ENCODE measurements around the gene VAV3. TPM values are rescaled to one million over a fixed set of nuclear protein-coding genes. Genes with fewer than 3 reads are reported as not detected.

VAV3 gene
- total and polyA plus RNA-seq, 9 donors, result 3.1 to 5.5 (median 4.1) TPM

DNA sequence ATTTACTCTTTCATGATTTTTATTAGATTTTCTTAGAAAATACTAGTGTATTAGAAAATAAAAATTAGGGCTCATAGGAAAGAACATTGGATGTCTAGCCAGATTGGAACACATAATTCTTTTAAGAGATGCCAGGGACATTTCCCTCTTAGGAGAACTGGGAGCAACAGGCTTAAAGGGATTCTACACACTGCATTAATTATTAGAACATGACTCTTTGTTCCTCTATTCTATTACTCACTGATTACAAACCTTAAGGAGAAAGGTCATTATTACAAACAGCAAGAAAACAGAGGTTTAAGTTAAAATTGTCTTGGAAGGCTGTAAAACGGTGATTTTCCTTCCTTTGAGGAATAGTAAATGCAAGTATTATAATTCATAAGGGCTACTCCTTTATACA is 32.9 kb upstream of the VAV3 start:
- WGBS (ENCODE audit: insufficient coverage), result no CpG with 5 or more reads among the region's 1 CpG
- H3K9me3 ChIP-seq (replicated peaks; ENCODE audit: control insufficient read depth, low read depth, low read length), result no peaks in the 10 kb centered on the region
- H3K4me1 ChIP-seq (ENCODE audit: control insufficient read depth, insufficient read depth, low read length), result peaks cover 9% of the 10 kb centered on the region
- no peaks in the 10 kb centered on the region for H3K27me3 ChIP-seq (ENCODE audit: control insufficient read depth, insufficient read depth, low read length)
- no peak overlapping the region for H3K27ac ChIP-seq (ENCODE audit: low read length)
- no peak overlapping the region for H3K4me3 ChIP-seq (ENCODE audit: low read length)
- no peaks in the 10 kb centered on the region for H3K36me3 ChIP-seq (ENCODE audit: control insufficient read depth, insufficient read depth, low read length)
- no peak for DNase-seq

DNA sequence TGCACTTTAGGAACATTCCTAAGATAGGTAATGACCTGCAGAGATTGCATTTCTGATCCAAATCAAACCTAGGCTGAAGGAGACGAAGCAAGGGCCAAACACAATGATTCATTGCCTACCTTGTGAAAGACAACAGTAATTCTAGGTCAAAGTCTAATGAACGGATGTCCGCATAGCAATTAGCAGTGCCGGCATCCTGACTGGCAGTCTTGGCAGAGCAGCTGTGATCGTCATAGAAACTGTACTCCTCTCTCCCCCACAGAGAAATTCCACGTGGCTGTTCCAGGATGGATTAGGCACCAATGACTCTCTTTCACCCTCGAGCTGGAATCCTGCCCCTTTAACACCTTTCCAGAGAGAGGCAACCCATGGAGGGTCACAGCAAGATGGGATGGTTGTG is 28.9 kb upstream of the VAV3 start:
- peaks cover 7% of the 10 kb centered on the region for H3K4me1 ChIP-seq (ENCODE audit: control insufficient read depth, insufficient read depth, low read length)
- 68% methylated on average over 5 of the region's 7 CpGs for WGBS (ENCODE audit: insufficient coverage)
- no peaks in the 10 kb centered on the region for H3K27me3 ChIP-seq (ENCODE audit: control insufficient read depth, insufficient read depth, low read length)
- no peaks in the 10 kb centered on the region for H3K36me3 ChIP-seq (ENCODE audit: control insufficient read depth, insufficient read depth, low read length)
- H3K9me3 ChIP-seq (replicated peaks; ENCODE audit: control insufficient read depth, low read depth, low read length), result no peaks in the 10 kb centered on the region
- no peak overlapping the region for H3K27ac ChIP-seq (ENCODE audit: low read length)
- H3K4me3 ChIP-seq (ENCODE audit: low read length), result no peak overlapping the region
- DNase-seq, result peak; percentile 16

DNA sequence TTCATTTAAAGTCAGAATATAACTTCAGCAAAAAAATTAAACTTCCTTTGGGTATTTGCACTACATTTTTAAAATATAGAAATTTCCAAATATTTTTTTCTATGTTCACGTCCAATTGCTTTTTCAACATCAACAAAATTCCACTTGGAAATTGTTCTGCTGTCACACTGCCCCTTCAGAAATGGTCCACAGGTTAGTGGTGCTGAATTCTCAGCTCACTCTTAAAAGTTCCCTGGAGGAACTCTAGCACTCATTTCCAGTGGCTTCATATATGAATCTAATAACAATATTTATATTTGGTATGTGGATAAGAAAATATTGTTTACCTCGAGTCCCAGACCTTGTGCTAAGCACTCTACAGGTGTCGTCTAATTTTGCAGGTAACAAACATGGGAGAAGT is 27.4 kb upstream of the VAV3 start:
- H3K27me3 ChIP-seq (ENCODE audit: control insufficient read depth, insufficient read depth, low read length), result no peaks in the 10 kb centered on the region
- no peaks in the 10 kb centered on the region for H3K9me3 ChIP-seq (replicated peaks; ENCODE audit: control insufficient read depth, low read depth, low read length)
- H3K36me3 ChIP-seq (ENCODE audit: control insufficient read depth, insufficient read depth, low read length), result no peaks in the 10 kb centered on the region
- peaks cover 7% of the 10 kb centered on the region for H3K4me1 ChIP-seq (ENCODE audit: control insufficient read depth, insufficient read depth, low read length)
- H3K4me3 ChIP-seq (ENCODE audit: low read length), result no peak overlapping the region
- 96% methylated on average over 3 of the region's 3 CpGs for WGBS (ENCODE audit: insufficient coverage)
- no peak for DNase-seq
- no peak overlapping the region for H3K27ac ChIP-seq (ENCODE audit: low read length)

DNA sequence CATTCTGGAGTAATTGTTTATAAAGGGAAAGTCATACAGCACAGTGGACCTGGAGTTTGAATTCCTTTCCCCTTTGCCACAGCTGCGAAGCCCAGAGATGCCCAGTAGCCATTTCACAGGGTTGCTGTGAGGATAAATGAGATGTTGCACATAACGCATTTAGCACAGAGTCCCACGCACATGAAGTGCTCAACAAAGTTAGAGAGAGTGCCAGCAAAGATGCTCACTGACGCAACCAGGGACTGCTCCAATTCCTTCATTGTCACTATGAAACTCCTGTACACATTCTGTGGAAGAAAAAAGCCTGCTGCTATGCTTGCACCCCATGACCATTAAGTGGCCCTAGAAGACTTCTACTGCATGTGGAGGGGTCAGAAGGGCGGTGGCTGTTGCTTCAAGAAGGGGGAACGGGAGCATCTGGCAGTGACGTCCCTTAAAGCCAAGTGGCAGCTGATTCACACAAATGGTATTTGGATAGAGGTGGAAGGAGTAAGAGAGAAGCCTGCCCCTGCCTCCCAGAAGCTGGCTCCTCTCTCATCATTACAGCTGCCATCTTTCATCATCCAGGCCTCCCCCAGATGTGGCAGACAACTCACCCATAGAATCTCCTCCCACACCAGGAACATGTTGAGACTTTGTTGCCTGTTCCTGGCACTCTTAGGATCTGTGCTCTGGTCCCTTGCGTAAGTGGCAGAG is 26.5 kb upstream of the VAV3 start:
- 65% methylated on average over 3 of the region's 8 CpGs for WGBS (ENCODE audit: insufficient coverage)
- Histone ChIP-seq H3K36me3 (ENCODE audit: control insufficient read depth, insufficient read depth, low read length) (no peaks in the 10 kb centered on the region), H3K27me3 (ENCODE audit: control insufficient read depth, insufficient read depth, low read length) (no peaks in the 10 kb centered on the region), H3K4me1 (ENCODE audit: control insufficient read depth, insufficient read depth, low read length) (peaks cover 7% of the 10 kb centered on the region), H3K27ac (ENCODE audit: low read length) (peak overlapping the region; percentile 42), H3K9me3 (replicated peaks; ENCODE audit: control insufficient read depth, low read depth, low read length) (no peaks in the 10 kb centered on the region), H3K4me3 (ENCODE audit: low read length) (no peak overlapping the region)
- DNase-seq, result peak; percentile 67

DNA sequence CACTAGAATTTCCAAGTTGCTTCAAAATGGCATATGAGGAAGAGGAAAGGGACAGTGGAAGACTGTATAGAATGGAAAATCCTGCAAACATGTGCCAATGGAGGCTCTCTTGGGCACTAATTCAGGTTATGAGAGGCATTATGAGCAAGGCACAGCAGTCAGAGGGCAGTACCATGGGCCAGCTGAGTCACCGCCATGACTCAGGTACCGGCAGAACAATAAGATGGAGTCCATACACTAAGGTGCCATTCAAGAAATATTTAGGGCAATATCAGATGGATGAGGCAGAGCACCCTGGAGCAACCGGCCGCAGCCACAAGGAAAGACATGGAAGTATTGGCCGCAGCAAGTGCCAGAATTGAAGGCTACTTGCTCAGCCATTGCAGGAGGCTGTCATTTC is 25.6 kb upstream of the VAV3 start:
- H3K4me1 ChIP-seq (ENCODE audit: control insufficient read depth, insufficient read depth, low read length), result peaks cover 7% of the 10 kb centered on the region
- no peak overlapping the region for H3K27ac ChIP-seq (ENCODE audit: low read length)
- no peaks in the 10 kb centered on the region for H3K27me3 ChIP-seq (ENCODE audit: control insufficient read depth, insufficient read depth, low read length)
- DNase-seq, result no peak
- H3K36me3 ChIP-seq (ENCODE audit: control insufficient read depth, insufficient read depth, low read length), result no peaks in the 10 kb centered on the region
- WGBS (ENCODE audit: insufficient coverage), result 94% methylated on average over 5 of the region's 5 CpGs
- no peak overlapping the region for H3K4me3 ChIP-seq (ENCODE audit: low read length)
- no peaks in the 10 kb centered on the region for H3K9me3 ChIP-seq (replicated peaks; ENCODE audit: control insufficient read depth, low read depth, low read length)

DNA sequence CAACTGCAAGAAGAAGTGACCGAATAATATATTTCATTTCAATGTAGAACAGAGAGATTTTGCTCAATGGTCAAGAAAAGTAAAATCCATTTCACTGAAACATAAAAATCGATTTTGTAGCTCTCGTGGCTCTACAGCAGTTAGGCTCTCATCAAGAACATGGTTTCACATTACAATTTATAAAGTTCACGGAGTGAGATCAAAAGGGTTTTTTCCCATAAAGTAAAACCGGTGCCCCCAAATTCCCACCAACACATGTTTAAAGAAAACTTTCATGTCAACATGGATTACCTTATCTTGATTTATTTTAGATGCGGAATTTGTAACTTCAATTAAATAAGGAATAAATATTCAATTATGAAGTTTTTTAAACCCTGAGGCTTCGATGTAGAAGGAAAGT is 16.3 kb upstream of the VAV3 start:
- no peaks in the 10 kb centered on the region for H3K27me3 ChIP-seq (ENCODE audit: control insufficient read depth, insufficient read depth, low read length)
- H3K27ac ChIP-seq (ENCODE audit: low read length), result no peak overlapping the region
- no peaks in the 10 kb centered on the region for H3K36me3 ChIP-seq (ENCODE audit: control insufficient read depth, insufficient read depth, low read length)
- no peaks in the 10 kb centered on the region for H3K9me3 ChIP-seq (replicated peaks; ENCODE audit: control insufficient read depth, low read depth, low read length)
- no peaks in the 10 kb centered on the region for H3K4me1 ChIP-seq (ENCODE audit: control insufficient read depth, insufficient read depth, low read length)
- WGBS (ENCODE audit: insufficient coverage), result 20% methylated on average over 1 of the region's 7 CpGs
- DNase-seq, result no peak
- H3K4me3 ChIP-seq (ENCODE audit: low read length), result no peak overlapping the region

DNA sequence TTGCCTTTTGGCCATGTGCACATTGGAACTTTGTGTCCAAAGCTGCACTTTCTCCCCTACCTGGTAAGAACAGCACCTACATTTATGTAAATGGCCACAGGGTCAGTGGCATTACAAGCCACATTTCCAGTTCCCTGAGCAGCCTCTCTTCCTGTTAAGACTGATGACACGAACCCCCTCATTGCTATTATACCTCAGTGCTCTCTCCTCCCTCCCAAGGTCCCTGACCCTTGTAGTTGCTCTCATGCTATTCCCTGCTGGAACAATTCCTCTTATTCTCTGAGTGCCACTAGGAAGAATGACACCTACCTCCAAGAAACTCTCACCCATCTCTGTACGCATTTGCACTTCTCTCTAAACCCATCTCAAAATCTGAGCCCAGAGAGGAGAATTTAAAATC is 14.9 kb upstream of the VAV3 start:
- peaks cover 6% of the 10 kb centered on the region for H3K4me1 ChIP-seq (ENCODE audit: control insufficient read depth, insufficient read depth, low read length)
- H3K4me3 ChIP-seq (ENCODE audit: low read length), result no peak overlapping the region
- no peak for DNase-seq
- H3K36me3 ChIP-seq (ENCODE audit: control insufficient read depth, insufficient read depth, low read length), result no peaks in the 10 kb centered on the region
- H3K9me3 ChIP-seq (replicated peaks; ENCODE audit: control insufficient read depth, low read depth, low read length), result no peaks in the 10 kb centered on the region
- H3K27me3 ChIP-seq (ENCODE audit: control insufficient read depth, insufficient read depth, low read length), result no peaks in the 10 kb centered on the region
- no peak overlapping the region for H3K27ac ChIP-seq (ENCODE audit: low read length)
- 100% methylated on average over 1 of the region's 2 CpGs for WGBS (ENCODE audit: insufficient coverage)

DNA sequence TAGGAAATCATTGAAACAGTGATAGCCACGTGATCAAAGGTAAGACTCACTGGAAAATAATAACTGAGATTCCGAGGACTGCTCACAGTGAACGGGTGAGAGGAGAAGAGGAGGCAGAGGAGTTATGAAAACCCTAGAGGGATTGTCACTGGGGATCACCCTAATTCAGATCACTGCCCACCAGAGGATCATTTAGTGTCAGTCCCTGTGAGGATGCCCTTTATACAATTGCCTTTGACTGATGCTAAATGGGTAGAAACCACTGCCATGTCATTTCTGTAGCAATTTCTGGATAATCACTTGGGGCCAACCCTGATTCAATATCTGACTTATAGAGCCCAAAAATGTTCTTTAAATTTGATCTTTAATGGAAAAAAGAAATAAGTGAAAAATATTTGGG is 14.1 kb upstream of the VAV3 start:
- no peak for DNase-seq
- peaks cover 7% of the 10 kb centered on the region for H3K4me1 ChIP-seq (ENCODE audit: control insufficient read depth, insufficient read depth, low read length)
- H3K27ac ChIP-seq (ENCODE audit: low read length), result no peak overlapping the region

DNA sequence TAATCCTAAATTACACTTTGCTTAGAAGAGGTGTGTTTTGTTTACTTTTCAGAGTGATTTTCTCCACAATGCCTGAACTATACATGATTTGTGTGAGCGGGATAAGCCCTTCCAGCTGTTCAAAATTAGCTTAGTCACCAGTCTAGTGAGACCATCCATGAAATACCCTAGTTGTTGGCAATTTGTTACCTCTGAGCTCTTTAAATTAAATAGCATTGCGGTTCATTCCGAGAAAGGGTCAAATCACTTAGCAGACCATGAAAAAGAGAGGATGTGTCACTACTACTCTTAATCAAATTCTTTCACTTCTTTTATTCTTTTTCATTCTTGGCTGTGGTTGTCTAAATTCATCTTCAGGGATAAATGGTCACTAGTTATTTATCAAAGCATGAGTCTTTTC is 11.9 kb upstream of the VAV3 start:
- peak; percentile 78 for DNase-seq
- no peaks in the 10 kb centered on the region for H3K27me3 ChIP-seq (ENCODE audit: control insufficient read depth, insufficient read depth, low read length)
- no peaks in the 10 kb centered on the region for H3K36me3 ChIP-seq (ENCODE audit: control insufficient read depth, insufficient read depth, low read length)
- no peak overlapping the region for H3K4me3 ChIP-seq (ENCODE audit: low read length)
- H3K9me3 ChIP-seq (replicated peaks; ENCODE audit: control insufficient read depth, low read depth, low read length), result no peaks in the 10 kb centered on the region
- peaks cover 7% of the 10 kb centered on the region for H3K4me1 ChIP-seq (ENCODE audit: control insufficient read depth, insufficient read depth, low read length)
- H3K27ac ChIP-seq (ENCODE audit: low read length), result peak overlapping the region; percentile 82
- WGBS (ENCODE audit: insufficient coverage), result no CpG with 5 or more reads among the region's 3 CpGs

More for the DNA sequence above, 14.1 kb upstream of the VAV3 start:
- H3K36me3 ChIP-seq (ENCODE audit: control insufficient read depth, insufficient read depth, low read length), result no peaks in the 10 kb centered on the region
- no peaks in the 10 kb centered on the region for H3K27me3 ChIP-seq (ENCODE audit: control insufficient read depth, insufficient read depth, low read length)
- H3K4me3 ChIP-seq (ENCODE audit: low read length), result no peak overlapping the region
- 92% methylated on average over 3 of the region's 3 CpGs for WGBS (ENCODE audit: insufficient coverage)
- no peaks in the 10 kb centered on the region for H3K9me3 ChIP-seq (replicated peaks; ENCODE audit: control insufficient read depth, low read depth, low read length)

DNA sequence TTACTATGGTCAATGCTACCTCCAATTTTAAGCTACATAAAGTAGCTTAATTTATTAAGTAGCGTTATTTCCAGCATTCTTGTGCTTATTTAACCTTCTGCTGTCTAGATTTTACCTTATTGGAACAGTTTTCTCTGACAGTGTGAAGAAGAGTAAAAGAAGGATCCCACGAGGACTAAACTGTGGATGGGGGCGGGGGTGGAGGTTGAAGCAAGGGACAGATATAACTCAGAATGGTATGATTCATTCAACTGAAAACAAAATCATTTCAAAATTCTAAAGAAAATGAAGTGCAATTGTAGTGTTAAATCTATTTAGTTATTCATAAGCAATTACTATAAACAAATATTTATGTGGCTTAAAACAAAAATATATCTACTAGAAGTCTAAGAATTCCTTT is 11.5 kb upstream of the VAV3 start:
- WGBS (ENCODE audit: insufficient coverage), result no CpG with 5 or more reads among the region's 3 CpGs
- no peaks in the 10 kb centered on the region for H3K9me3 ChIP-seq (replicated peaks; ENCODE audit: control insufficient read depth, low read depth, low read length)

DNA sequence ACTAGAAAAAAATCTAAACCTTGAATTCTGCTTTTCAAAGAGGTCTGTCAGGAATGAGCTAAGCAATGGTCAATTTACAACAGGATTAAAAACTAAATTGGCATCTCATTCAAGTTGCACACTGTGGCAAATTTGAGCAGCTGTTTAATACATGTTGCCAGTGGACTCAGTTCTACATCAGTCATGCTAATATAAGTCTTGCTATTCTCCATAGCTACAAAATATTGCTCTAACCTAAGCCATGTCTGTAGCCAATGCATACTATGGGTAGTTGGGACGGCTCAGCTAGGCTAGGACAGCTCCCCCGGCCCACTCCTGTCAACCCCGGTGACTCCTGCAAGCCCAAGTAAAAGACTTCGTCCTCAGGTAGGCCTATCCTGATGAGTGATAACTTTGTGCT is 10.9 kb upstream of the VAV3 start:
- DNase-seq, result peak; percentile 76
- H3K4me3 ChIP-seq (ENCODE audit: low read length), result no peak overlapping the region
- peaks cover 7% of the 10 kb centered on the region for H3K4me1 ChIP-seq (ENCODE audit: control insufficient read depth, insufficient read depth, low read length)
- 100% methylated on average over 2 of the region's 4 CpGs for WGBS (ENCODE audit: insufficient coverage)
- no peaks in the 10 kb centered on the region for H3K27me3 ChIP-seq (ENCODE audit: control insufficient read depth, insufficient read depth, low read length)
- H3K9me3 ChIP-seq (replicated peaks; ENCODE audit: control insufficient read depth, low read depth, low read length), result no peaks in the 10 kb centered on the region
- no peaks in the 10 kb centered on the region for H3K36me3 ChIP-seq (ENCODE audit: control insufficient read depth, insufficient read depth, low read length)
- peak overlapping the region; percentile 82 for H3K27ac ChIP-seq (ENCODE audit: low read length)

More for the DNA sequence above, 11.5 kb upstream of the VAV3 start:
- Histone ChIP-seq H3K27ac (ENCODE audit: low read length) (peak overlapping the region; percentile 82), H3K4me1 (ENCODE audit: control insufficient read depth, insufficient read depth, low read length) (peaks cover 7% of the 10 kb centered on the region), H3K4me3 (ENCODE audit: low read length) (no peak overlapping the region), H3K36me3 (ENCODE audit: control insufficient read depth, insufficient read depth, low read length) (no peaks in the 10 kb centered on the region), H3K27me3 (ENCODE audit: control insufficient read depth, insufficient read depth, low read length) (no peaks in the 10 kb centered on the region)
- no peak for DNase-seq
